Activated CD8-positive, alpha-beta memory T cell treated with anti-CD3 and anti-CD28 coated beads for 1 hour (primary cell): ENCODE results near the gene ATP6AP1.

Experiments
- DNase-seq, 2 donors: peaks; one replicate each; pipeline ENCODE4 v3.0.0-alpha.2; 2020; ENCODE audit warnings: low read depth in 1 of 2; ENCODE audit errors: extremely low read depth in 1 of 2

ATP6AP1 gene

DNA sequence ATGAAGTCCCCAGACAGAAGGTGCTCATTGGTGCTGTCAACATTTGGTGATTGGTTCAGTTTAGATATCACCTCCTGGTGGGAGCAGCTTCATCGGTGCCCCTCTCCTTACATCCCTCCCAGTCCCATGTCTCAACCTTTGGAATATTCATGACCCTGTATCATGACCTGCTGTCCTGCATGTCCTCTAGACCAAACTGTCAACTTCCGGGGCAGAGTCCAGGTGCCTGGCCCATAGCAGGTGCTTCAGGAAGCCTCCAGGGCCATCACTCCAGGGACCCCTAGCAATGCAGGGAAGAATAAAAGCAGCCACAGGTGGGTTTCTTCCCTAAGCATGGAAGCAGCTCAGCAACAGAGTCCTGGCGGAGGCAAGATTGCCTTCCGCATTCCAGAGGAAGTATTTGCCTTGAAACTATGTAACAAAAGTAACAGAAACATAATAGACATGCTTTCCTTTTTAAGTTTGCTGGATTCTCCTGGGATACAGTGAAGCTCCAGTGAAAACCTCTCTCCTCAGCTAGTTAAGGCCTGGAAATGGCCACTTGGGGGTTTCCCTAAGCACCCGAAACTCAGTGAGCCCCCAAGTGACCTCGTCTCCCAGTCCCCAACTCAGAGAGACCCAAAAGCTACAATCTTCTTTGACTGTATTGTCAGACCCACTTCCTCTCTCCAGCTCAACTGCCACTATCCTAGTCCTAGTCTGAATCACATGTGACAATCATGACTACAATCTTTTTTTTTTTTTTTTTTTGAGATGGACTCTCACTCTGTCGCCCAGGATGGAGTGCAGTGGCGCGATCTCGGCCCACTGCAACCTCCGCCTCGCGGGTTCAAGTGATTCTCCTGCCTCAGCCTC lies 1.3 kb upstream of the ATP6AP1 start:
- DNase-seq: no peak

DNA sequence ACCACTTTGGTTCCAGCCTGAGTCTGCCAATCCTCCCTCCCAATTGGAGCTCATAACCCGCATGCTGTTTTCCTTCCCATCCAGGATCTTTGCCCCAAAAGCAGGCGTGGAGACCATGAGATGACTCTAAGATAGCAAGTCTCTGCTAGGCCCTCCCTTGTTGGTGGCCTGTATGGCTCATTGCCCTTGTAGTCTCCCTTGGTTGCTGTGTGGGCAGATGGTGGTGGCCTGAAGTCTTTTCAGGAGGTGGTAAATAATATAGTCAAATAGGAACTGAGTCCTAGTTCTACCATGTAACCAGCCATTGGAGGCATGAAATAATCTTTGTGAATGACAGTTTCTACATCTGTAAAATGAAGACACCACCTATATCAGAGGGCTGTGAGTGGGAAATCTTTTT lies 1.2 kb downstream of the ATP6AP1 start:
- no peak for DNase-seq

DNA sequence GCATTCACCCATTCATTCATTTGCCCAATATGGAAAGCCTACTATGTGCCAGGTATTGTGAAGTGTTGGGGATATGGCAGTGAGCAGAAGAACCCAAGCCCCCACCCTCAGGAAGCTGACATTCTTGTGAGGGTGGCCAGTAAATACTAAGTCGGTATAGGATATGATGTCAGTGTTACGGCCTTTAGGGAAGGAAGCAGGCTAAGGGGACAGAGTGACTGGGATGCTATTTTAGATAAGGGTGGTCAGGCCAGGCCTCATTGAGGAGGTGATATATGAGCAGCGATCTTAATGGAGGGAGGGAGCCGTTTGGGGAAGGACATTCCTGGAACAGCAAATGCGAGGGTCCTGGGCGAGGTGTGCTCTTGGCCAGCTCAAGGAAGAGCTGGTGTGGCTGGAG lies 2.0 kb downstream of the ATP6AP1 start:
- no peak for DNase-seq

DNA sequence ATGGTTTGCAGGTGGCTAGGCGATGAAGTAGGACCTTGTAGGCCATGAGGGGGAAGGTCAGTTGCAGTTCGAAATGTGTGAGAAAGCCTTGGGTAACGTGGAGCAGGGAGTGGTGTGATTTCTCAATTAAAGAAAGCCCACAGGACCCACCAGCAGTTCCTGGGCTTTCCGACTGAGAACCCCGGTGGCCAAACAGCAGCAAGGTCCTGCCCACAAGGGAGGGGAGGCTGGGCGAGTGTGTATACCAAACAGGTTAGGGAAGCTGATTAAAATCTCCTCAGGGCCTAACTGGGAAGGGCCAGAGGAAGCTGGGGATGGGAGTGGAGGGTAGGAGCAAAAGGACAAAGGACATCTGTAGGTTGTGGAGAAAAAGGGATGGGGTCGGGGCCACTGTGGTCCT lies 2.4 kb downstream of the ATP6AP1 start:
- no peak for DNase-seq

DNA sequence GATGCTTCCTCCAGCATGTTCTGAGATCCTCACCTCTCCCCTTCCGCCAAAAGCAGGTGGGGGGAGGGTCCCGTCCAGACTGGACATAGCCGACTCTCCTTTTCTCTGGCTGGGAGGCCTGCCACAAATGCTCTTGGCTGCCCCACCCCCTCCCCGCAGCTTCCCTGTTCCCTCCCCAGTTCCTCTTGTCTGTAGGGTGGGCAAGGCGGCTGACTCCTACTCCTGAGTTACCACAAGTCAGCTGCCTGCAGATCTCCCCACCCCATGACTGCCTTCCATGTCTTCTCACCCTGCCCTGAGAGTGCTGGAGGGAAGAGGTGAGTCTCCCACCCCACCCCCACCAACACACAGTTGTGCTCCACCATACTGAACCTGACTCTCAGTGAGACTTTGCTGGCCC lies 2.9 kb downstream of the ATP6AP1 start:
- no peak for DNase-seq

DNA sequence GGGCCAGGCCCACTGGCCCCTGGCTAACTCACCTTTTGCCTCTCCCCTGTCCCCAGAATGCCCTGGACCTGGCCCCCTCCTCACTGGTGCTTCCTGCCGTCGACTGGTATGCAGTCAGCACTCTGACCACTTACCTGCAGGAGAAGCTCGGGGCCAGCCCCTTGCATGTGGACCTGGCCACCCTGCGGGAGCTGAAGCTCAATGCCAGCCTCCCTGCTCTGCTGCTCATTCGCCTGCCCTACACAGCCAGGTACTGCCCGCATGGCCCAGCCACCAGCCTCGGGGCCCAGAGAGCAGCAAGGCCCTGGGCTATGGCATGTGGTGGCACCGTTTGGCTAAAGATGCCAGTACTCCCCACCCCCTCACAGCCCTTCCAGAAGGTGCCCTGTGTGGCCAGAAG lies 3.7 kb downstream of the ATP6AP1 start:
- no peak for DNase-seq

DNA sequence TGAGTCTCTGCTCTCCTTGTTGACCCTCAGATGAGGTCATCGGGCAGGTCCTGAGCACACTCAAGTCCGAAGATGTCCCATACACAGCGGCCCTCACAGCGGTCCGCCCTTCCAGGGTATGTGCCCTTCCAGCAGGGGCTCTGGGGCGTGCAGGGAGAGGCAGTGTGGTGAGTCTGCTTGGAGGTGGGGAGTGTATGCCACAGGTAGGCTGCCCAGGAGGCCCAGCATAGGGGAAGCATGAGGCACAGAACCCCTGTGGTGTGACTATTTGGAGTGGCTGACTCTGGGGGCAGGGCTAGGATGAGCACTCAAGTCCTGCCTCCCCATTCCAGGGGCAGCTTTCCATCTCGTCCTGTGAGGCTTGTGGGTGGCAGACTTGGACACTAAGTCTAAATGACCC lies 5.1 kb downstream of the ATP6AP1 start:
- DNase-seq: no peak

DNA sequence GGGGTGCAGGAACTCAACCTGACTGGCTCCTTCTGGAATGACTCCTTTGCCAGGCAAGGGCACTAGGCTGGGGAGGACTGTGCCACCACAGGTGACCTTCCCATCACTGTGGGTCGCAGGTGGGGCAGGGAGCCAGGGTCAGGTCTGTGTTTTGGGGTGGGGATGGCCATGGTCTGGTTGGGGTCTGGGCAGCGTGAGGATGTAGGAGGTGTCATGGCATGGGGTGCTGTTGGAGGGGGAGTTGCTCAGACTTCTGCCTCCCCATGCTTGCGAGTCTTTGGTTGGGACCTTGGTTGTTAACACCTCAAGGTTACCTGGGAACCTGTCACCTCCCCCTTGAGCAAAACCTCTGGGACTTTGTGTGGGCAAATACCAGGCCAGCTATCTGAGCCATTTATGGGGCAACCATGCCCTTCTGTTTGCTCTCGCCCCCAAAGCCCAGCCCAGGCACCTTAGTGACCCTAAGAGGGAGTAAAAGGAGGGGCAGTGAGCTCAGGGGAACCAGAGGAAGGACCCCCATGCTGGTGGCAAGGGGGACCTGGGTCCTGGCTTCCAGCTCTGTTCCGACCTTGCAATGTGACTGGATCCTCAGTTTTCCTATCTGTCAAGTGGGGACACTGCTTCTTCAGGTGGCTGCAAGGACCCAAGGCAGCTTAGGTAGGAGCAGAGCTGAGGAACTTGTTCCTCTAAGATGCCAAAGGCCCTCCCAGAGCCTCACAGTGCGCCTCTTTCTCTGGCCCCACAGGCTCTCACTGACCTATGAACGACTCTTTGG lies 6.1 kb downstream of the ATP6AP1 start:
- DNase-seq: no peak

DNA sequence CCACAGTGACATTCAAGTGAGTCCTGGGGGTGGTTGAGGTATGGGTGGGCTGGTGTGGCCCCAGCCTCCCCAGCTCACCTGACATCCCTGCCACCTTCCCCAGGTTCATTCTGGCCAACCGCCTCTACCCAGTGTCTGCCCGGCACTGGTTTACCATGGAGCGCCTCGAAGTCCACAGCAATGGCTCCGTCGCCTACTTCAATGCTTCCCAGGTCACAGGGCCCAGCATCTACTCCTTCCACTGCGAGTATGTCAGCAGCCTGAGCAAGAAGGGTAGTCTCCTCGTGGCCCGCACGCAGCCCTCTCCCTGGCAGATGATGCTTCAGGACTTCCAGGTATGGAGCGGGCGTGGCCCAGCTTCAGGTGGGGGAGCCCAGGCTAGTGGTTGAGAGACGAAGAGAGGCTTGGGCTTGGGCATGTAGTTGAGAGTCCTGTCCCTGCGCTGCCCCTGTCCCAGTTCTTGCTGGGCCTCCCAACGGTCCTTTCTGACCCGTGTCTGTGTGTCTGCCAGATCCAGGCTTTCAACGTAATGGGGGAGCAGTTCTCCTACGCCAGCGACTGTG lies 6.8 kb downstream of the ATP6AP1 start:
- DNase-seq: no peak

DNA sequence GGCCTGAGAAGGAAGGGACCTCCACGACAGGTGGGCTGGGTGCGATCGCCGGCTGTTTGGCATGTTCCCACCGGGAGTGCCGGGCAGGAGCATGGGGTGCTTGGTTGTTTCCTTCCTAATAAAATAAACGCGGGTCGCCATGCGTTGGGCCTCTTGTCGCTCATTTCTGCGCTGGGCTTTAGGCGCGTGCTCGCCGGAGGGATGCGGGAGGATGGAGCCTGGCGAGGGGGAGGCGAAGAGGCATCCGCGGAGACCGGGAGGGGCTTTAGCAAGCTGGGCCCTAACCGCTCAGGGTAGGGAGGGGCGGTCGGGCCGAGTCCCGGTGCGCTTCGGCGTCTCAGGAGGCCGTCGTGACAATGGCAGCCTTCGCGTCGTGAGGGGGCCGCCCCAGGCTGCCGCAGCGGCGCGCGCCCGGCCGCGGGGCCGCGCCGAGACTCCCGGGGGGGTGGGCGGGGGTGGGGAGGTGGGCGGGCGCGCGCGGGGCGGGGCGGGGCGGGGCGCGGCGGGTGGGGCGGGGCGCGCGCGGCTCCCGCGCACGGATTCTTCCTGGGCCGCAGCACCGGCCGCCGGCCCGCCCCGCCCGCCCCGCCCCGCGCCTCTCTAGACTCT lies 8.0 kb downstream of the ATP6AP1 start:
- DNase-seq: no peak

DNA sequence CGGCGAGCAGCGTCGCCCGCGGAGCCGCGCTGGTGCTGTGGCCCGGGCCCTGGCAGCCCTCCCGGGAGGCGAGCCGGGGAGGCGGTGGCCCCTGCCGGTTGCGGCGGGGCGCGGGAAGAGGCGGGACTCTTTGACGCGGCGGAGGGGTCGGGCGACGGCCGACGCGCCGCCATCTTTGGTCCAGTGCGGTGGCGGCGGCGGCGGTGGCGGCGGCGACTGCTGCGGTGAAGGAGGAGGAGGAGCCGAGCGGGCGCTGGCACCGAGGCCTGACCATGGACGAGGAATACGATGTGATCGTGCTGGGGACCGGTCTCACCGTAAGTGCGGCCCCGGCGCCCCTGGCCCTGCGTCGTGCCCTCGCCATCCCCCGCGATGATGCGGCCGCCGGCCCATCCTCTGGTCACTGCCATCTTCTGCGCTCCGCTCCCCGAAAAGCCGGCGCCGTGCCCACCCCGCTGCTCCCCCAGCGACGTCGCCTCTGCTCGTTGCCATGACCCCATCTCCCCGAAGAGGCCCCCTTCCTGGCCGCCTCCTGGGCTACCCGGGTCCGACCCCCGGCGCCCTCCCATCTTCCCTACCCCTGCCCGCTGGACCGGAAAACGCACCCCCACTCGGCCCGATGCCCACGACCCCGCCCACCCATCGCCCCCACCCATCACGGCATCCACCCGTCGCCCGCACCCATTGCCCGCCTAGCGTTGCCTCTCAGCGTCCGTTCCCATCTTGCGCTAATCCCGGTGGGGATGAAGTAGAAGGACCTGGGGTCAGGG lies 8.7 kb downstream of the ATP6AP1 start, which contains the start of gene GDI1:
GDI1 (plus strand) TSS at position 172 of the 770 bp plus-strand sequence; CDS start at position 273, 101 bp downstream.
- peak in 1 of 2 donors; percentile 47 for DNase-seq

DNA sequence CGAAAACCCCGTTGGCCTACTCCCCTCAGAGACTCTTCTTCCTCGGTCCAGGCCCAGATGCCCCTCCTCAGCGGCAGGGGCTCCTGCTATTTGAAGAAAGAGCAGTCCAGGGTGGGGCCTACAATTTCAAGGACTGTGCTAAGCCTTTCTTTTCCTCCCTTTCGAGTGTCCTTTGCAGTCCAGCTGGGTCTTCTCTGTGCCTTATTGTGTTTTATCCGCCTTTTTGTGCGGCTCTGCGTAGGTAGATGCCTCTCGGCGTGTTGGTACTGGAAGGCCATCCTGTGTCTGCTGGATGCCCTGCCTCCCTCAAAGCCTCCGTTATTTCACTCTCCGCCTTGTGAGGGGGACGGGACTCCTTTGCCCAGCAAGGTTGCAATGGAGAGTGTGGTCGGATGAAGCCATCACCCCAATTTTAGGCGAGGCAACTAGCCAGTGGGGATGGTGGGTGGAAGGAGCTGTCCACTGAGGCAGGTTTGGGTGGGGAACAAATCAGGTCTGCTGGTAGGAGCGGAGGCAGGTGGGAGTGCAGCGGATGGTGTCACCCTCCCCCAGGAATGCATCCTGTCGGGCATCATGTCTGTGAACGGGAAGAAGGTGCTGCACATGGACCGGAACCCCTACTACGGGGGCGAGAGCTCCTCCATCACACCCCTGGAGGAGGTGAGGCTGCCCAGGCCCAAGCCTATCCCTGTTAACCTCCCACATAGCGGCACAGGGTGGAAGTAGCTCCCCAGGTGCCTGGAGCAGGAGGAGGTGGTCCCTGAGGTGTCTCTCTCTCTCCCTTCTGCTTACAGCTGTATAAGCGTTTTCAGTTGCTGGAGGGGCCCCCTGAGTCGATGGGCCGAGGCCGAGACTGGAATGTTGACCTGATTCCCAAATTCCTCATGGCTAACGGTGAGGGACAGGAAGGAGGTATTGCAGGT lies 9.8 kb downstream of the ATP6AP1 start:
- no peak for DNase-seq

DNA sequence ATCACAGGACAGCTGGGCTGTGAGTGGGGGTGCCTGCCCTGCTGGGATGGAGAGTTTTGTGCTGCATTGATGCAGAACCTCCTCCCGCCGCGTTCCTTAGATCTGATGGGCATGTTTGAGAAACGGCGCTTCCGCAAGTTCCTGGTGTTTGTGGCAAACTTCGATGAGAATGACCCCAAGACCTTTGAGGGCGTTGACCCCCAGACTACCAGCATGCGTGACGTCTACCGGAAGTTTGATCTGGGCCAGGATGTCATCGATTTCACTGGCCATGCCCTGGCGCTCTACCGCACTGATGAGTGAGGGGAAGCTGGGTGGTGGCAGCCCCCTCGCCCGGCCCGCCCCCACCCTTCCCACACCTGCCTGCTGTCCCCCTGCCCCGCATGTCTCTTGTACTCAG lies 11.4 kb downstream of the ATP6AP1 start:
- no peak for DNase-seq

DNA sequence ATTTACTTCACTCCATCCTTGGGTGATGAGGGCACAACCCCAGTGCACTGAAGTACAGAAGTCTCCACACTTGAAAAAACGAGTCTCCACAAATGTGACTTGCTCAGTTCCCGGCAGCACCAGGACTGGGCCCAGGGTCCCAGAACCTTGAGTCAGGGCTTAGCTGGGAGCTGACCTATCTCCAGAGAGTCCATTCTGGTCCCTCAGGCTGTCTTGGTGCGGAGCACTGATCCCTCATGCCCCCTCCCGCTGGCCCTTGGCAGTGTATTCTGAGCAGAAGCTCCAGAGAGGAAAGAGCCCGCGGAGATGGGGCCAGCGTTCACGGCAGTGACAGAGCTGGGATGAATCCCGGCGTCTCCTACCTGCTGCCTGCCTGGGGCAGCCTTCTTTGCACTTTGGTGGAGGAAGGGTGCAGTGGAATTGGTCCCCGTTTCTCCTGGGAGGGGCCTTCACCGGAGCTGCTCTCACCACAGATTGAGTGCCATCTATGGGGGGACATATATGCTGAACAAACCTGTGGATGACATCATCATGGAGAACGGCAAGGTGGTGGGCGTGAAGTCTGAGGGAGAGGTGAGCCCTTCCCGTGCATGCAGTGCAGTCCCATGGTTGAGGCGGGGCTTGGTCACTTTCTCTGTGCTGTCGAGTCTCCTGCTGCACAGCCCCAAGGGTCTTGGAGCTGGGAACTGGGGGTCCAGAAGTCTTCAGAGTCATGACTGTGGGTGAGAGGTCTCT lies 12.3 kb downstream of the ATP6AP1 start:
- DNase-seq: no peak

DNA sequence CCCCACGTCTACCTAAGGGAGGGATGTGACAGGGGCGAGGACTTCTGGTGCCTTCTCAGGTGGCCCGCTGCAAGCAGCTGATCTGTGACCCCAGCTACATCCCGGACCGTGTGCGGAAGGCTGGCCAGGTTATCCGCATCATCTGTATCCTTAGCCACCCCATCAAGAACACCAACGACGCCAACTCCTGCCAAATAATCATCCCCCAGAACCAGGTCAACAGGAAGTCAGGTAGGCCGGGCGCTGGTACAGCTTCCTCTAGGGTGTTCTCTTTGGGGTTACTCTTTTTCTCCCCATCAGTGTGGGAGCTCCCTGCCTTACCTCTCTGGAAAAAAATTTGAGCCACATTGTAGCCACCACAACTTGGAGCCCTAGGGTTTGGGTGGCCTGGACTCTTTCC lies 13.1 kb downstream of the ATP6AP1 start:
- DNase-seq: no peak

DNA sequence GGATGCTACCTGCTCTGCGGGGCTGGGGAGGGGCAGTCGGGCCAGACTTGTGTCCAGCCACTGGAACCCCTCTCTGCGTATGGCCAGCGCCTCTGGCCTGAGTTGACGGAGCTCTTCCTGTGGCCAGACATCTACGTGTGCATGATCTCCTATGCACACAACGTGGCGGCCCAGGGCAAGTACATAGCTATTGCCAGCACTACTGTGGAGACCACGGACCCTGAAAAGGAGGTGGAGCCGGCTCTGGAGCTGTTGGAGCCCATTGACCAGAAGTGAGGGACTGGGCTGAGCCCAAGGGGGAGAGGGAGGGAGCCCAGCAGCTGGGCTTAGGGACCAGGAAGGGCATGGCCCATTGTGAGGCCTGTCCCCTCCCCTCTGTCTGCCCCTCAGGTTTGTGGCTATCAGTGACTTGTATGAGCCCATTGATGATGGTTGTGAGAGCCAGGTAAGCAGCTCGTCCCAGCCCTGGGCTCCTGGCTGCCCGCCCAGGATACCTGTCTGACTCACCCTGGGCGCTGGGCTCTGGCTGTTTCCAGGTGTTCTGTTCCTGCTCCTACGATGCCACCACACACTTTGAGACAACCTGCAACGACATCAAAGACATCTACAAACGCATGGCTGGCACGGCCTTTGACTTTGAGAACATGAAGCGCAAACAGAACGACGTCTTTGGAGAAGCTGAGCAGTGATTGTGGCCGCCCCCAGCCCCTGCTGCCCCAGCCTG lies 13.7 kb downstream of the ATP6AP1 start:
- no peak for DNase-seq

DNA sequence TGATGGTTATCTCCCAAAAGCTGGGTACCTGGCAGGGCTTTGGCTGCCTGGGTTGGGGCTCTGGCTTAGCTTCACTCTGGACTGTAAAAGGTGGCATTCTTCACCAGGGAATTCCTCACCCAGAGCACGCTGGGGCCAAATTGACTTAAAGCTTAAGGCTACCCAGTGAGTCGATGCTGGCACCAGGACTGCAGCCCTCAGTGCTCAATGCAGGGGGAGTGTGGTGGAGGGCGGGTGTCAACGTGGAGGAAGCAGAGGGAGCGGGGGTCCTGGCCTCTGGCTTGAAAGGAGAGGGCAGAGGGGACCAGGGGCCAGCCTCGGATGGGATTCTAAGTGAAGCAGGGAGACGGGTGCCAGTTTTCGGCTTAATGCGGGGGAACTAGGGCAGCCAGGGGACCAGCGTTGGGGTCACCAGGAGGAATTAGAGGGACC lies 15.0 kb downstream of the ATP6AP1 start:
- no peak for DNase-seq
